Stimulated activated memory B cell treated with anti-CD40 and anti-IgM and Interleukin-4, amounts not matched to agents 10 μg/mL and 1 μg/mL and 100 μg/mL, for 72 hours (primary cell): ENCODE data around the gene GOLGA1.

Source experiments
- ATAC-seq: fragments of 150-1000 bp; cut with Tn5 transposase; 2 replicates; pipeline ENCODE4 v1.10.0; 2021
- H3K27ac Mint-ChIP-seq: one replicate; pipeline ENCODE4 v1.8.0; 2022; ENCODE audit warnings: mild to moderate bottlenecking, mixed read lengths
- H3K27me3 Mint-ChIP-seq: one replicate; pipeline ENCODE4 v1.8.0; 2022; ENCODE audit warnings: mixed read lengths
- H3K36me3 Mint-ChIP-seq: one replicate; pipeline ENCODE4 v1.8.0; 2022; ENCODE audit warnings: mixed read lengths
- H3K4me1 Mint-ChIP-seq: one replicate; pipeline ENCODE4 v1.8.0; 2022; ENCODE audit warnings: mixed read lengths
- H3K4me3 Mint-ChIP-seq: one replicate; pipeline ENCODE4 v1.8.0; 2022; ENCODE audit warnings: mild to moderate bottlenecking, moderate library complexity, mixed read lengths
- H3K9me3 Mint-ChIP-seq: one replicate; pipeline ENCODE4 v1.8.0; 2022; ENCODE audit warnings: mixed read lengths

Gene GOLGA1

GRCh38 chr9:124879226-124879625, 61.7 kb downstream of the GOLGA1 start:
- H3K27ac Mint-ChIP-seq: peak overlapping the region; percentile 61
- H3K4me1 Mint-ChIP-seq: peaks cover 32% of the 10 kb centered on the region
- no peaks in the 10 kb centered on the region for H3K9me3 Mint-ChIP-seq
- no peak for ATAC-seq
- no peaks in the 10 kb centered on the region for H3K27me3 Mint-ChIP-seq
- peaks cover 46% of the 10 kb centered on the region for H3K36me3 Mint-ChIP-seq
- no peak overlapping the region for H3K4me3 Mint-ChIP-seq

GRCh38 chr9:124878518-124878917, 62.4 kb downstream of the GOLGA1 start:
- no peak for ATAC-seq
- Mint-ChIP-seq H3K4me3 (no peak overlapping the region), H3K4me1 (peaks cover 38% of the 10 kb centered on the region), H3K9me3 (no peaks in the 10 kb centered on the region), H3K27ac (peak overlapping the region; percentile 61), H3K27me3 (no peaks in the 10 kb centered on the region), H3K36me3 (peaks cover 46% of the 10 kb centered on the region)

GRCh38 chr9:124878021-124878420, 62.9 kb downstream of the GOLGA1 start:
- H3K4me1 Mint-ChIP-seq: peaks cover 43% of the 10 kb centered on the region
- peak overlapping the region; percentile 61 for H3K27ac Mint-ChIP-seq
- no peaks in the 10 kb centered on the region for H3K9me3 Mint-ChIP-seq
- peaks cover 50% of the 10 kb centered on the region for H3K36me3 Mint-ChIP-seq
- no peak for ATAC-seq
- no peaks in the 10 kb centered on the region for H3K27me3 Mint-ChIP-seq
- no peak overlapping the region for H3K4me3 Mint-ChIP-seq

- no peak for ATAC-seq
- no peak overlapping the region for H3K27ac Mint-ChIP-seq
- H3K4me3 Mint-ChIP-seq: no peak overlapping the region
- H3K4me1 Mint-ChIP-seq: peaks cover 51% of the 10 kb centered on the region
- peaks cover 56% of the 10 kb centered on the region for H3K36me3 Mint-ChIP-seq
- no peaks in the 10 kb centered on the region for H3K9me3 Mint-ChIP-seq
- H3K27me3 Mint-ChIP-seq: no peaks in the 10 kb centered on the region
Observed at GRCh38 chr9:124877021-124877782, 63.7 kb downstream of the GOLGA1 start.

GRCh38 chr9:124875501-124875900, 65.4 kb downstream of the GOLGA1 start:
- ATAC-seq: no peak
- Mint-ChIP-seq H3K27me3 (no peaks in the 10 kb centered on the region), H3K9me3 (no peaks in the 10 kb centered on the region), H3K4me1 (peaks cover 61% of the 10 kb centered on the region), H3K27ac (peak overlapping the region; percentile 98), H3K4me3 (no peak overlapping the region), H3K36me3 (peaks cover 64% of the 10 kb centered on the region)

GRCh38 chr9:124873664-124874063, 67.2 kb downstream of the GOLGA1 start:
- H3K27me3 Mint-ChIP-seq: no peaks in the 10 kb centered on the region
- no peaks in the 10 kb centered on the region for H3K9me3 Mint-ChIP-seq
- ATAC-seq: no peak
- peak overlapping the region; percentile 98 for H3K27ac Mint-ChIP-seq
- H3K4me1 Mint-ChIP-seq: peaks cover 54% of the 10 kb centered on the region
- peak overlapping the region; percentile 94 for H3K4me3 Mint-ChIP-seq
- H3K36me3 Mint-ChIP-seq: peaks cover 63% of the 10 kb centered on the region

- no peak for ATAC-seq
- peak overlapping the region; percentile 98 for H3K27ac Mint-ChIP-seq
- peak overlapping the region; percentile 94 for H3K4me3 Mint-ChIP-seq
- H3K27me3 Mint-ChIP-seq: no peaks in the 10 kb centered on the region
- peaks cover 43% of the 10 kb centered on the region for H3K36me3 Mint-ChIP-seq
- no peaks in the 10 kb centered on the region for H3K9me3 Mint-ChIP-seq
- H3K4me1 Mint-ChIP-seq: peaks cover 54% of the 10 kb centered on the region
Observed at GRCh38 chr9:124871156-124871561, 69.7 kb downstream of the GOLGA1 start.

GRCh38 chr9:124870723-124871122, 70.2 kb downstream of the GOLGA1 start:
- peaks cover 43% of the 10 kb centered on the region for H3K36me3 Mint-ChIP-seq
- H3K4me1 Mint-ChIP-seq: peaks cover 54% of the 10 kb centered on the region
- H3K4me3 Mint-ChIP-seq: peak overlapping the region; percentile 94
- H3K9me3 Mint-ChIP-seq: no peaks in the 10 kb centered on the region
- peak overlapping the region; percentile 98 for H3K27ac Mint-ChIP-seq
- peak; percentile 22 for ATAC-seq
- H3K27me3 Mint-ChIP-seq: no peaks in the 10 kb centered on the region

GRCh38 chr9:124869986-124870560, 70.8 kb downstream of the GOLGA1 start:
- ATAC-seq: peak; percentile 72
- H3K27ac Mint-ChIP-seq: peak overlapping the region; percentile 98
- peak overlapping the region; percentile 94 for H3K4me3 Mint-ChIP-seq
- H3K9me3 Mint-ChIP-seq: no peaks in the 10 kb centered on the region
- no peaks in the 10 kb centered on the region for H3K27me3 Mint-ChIP-seq
- H3K4me1 Mint-ChIP-seq: peaks cover 48% of the 10 kb centered on the region
- peaks cover 37% of the 10 kb centered on the region for H3K36me3 Mint-ChIP-seq

- no peaks in the 10 kb centered on the region for H3K27me3 Mint-ChIP-seq
- peak overlapping the region; percentile 98 for H3K27ac Mint-ChIP-seq
- H3K36me3 Mint-ChIP-seq: peaks cover 32% of the 10 kb centered on the region
- no peaks in the 10 kb centered on the region for H3K9me3 Mint-ChIP-seq
- peaks cover 43% of the 10 kb centered on the region for H3K4me1 Mint-ChIP-seq
- peak; percentile 29 for ATAC-seq
- H3K4me3 Mint-ChIP-seq: peak overlapping the region; percentile 94
Observed at GRCh38 chr9:124869466-124869985, 71.4 kb downstream of the GOLGA1 start.

GRCh38 chr9:124868511-124869465, 72.1 kb downstream of the GOLGA1 start:
- Mint-ChIP-seq H3K27ac (peak overlapping the region; percentile 98), H3K27me3 (no peaks in the 10 kb centered on the region), H3K4me1 (peaks cover 41% of the 10 kb centered on the region), H3K36me3 (peaks cover 32% of the 10 kb centered on the region), H3K4me3 (peak overlapping the region; percentile 94), H3K9me3 (no peaks in the 10 kb centered on the region)
- peak; percentile 87 for ATAC-seq

GRCh38 chr9:124863371-124863871, 77.5 kb downstream of the GOLGA1 start:
- Mint-ChIP-seq H3K4me1 (peaks cover 40% of the 10 kb centered on the region), H3K9me3 (no peaks in the 10 kb centered on the region), H3K27me3 (no peaks in the 10 kb centered on the region), H3K27ac (peak overlapping the region; percentile 37), H3K36me3 (peaks cover 32% of the 10 kb centered on the region), H3K4me3 (peak overlapping the region; percentile 50)
- no peak for ATAC-seq

GRCh38 chr9:124861342-124862229, 79.3 kb downstream of the GOLGA1 start, which contains the start of the genes ARPC5L and RPL35:
TSS of gene ARPC5L (plus strand) at chr9:124862130. CDS start at chr9:124869291, 7,161 bp downstream.
TSS of gene RPL35 (minus strand) at chr9:124861957. CDS start at chr9:124861912, 45 bp downstream.
- peak; percentile 99 for ATAC-seq
- Mint-ChIP-seq H3K4me1 (peaks cover 52% of the 10 kb centered on the region), H3K27ac (peak within 1 kb of the TSS; percentile 83), H3K4me3 (peak within 1 kb of the TSS; percentile 86), H3K27me3 (no peaks in the 10 kb centered on the region), H3K36me3 (peaks cover 43% of the 10 kb centered on the region), H3K9me3 (no peaks in the 10 kb centered on the region)
